ENCODE data around the gene CMTM1.
"Not testable (repeated sequence)": the region's sequence is repeated elsewhere in the genome, so short reads cannot be mapped to it uniquely, and the experiment has no call there.

The CMTM1 gene

GRCh38 chr16:66617728-66618127, 51.5 kb downstream of the CMTM1 start:
- no peak for DNase-seq

GRCh38 chr16:66618588-66619375, 52.5 kb downstream of the CMTM1 start:
- DNase-seq = no peak

DNA sequence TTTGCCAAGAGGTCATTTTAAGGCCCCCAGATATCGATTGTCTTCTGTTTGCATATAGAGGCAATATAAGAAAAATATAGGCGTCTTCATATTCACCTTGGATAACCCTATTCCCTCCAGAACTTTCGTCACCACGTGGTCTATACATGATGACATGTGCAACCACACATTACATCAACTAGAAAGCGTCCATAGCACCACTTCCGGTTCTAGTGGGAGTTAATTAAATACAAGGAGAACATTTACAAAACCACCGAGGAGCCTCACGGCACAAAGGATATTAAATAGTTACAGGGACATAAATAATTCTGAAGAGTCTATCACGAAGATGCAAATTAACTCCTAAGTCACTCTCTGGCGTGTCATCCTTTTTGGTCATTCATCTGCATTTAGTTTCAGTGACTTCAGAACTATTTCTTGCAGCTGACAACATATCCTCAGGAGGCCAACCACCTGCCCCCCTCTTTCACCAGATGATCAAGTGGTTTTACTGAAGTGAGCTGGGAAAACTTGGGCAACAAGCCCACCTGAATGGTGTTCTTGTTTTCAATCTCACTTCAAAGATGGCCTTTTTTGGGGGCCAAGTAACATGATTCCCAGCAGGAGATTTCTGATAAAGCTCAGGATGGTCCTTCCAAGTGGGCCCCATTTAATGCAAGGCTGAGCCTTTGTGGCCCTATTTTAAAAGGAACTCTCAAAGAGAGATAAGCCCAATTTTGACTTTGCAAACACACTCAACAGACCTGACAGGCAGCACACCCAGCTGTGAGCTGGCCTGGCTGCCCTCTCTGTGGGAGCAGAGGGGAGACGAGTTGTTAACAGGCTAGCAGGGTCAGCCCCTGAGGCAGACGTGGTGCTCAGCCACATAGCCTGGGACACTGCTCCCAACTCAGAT, 53.5 kb downstream of the CMTM1 start:
- DNase-seq = no peak

DNA sequence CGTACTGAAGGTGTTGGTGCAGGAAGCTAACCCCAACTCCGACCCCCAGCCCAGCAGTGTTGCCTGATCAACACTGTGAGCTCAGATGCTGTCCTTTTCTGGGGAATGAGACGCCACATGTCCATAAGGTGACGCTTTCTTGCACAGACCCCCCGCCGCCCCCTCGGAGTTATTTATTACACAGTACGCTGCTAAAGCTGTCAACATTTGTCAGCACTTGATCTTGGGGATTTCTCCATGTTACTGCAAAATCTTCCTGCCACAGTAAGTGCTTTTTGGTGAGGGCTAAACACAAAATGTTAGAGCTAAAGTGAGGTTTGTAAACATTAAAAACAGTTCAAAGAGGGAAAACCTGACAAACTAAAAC, 54.2 kb downstream of the CMTM1 start:
- DNase-seq = no peak

DNA sequence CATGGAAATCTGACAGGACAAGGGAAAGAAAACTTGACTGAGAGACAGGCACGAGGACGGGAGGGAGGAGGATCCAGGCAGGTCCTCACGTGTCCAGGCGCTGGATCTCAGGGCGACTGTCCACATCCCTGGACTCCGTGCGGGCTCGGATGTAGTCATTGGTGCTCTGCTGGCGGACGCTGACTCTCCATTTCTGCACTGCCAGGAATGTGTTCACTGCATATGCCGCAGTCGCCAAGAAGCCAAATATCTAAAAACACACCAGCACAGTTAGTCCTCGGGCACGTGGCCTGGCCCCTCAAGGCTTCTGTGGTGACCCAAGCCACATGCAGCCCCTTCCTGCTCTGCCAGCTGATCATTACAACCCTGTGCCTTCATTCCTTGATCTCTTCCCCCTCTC, 55.7 kb downstream of the CMTM1 start:
- no peak for DNase-seq

GRCh38 chr16:66622863-66623262, 56.6 kb downstream of the CMTM1 start:
- no peak for DNase-seq

DNA sequence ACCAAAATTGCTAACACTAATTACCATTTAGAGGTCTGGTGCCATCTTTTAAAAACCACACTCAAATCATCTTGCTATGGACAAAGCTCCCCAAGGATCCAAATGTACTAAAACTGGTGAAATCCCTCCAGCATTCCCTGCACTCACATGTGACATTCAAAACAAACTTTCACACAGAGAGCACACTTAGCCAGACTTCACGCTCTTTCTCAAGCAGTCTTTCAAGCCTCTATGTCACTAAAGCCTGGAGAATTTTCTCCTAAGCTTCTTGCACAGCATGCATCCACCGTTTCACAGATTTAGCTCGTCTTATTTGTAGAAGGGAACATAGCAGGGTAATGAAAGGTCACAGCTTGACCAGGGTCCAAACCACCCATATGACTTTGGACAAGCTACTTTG, 57.5 kb downstream of the CMTM1 start:
- no peak for DNase-seq

- DNase-seq = not testable (repeated sequence)
Measured at GRCh38 chr16:66627611-66628378, 61.6 kb downstream of the CMTM1 start.
